Activated B cell treated with CpG ODN at 0.5 μM for 24 hours (primary cell): ENCODE results near the gene CILP2. TPM values are rescaled to one million over a fixed set of nuclear protein-coding genes. Genes with fewer than 3 reads are reported as not detected.

Experiments used
- ATAC-seq: fragments of 200-7000 bp; cut with Tn5 transposase; one replicate; pipeline ENCODE4 v1.10.0; 2021; ENCODE audit warnings: low read depth, mild to moderate bottlenecking, moderate library complexity
- CTCF ChIA-PET: fragments of 350-600 bp; sonication (Branson Sonifier 250); formaldehyde crosslinking; loops from one replicate; lab custom pipeline; 2021; ENCODE audit warnings: antibody characterized with exemption; lab: Charles Lee
- POLR2A ChIA-PET: fragments of 350-600 bp; sonication (Branson Sonifier 250); formaldehyde crosslinking; loops from one replicate; lab custom pipeline; 2021; ENCODE audit warnings: antibody characterized with exemption; lab: Charles Lee
- DNase-seq: peaks from one replicate; pipeline ENCODE4 v3.0.0; 2022
- H3K27ac Mint-ChIP-seq: one replicate; pipeline ENCODE4 v1.8.0; 2020; ENCODE audit warnings: mixed read lengths
- H3K27me3 Mint-ChIP-seq: one replicate; pipeline ENCODE4 v1.8.0; 2021; ENCODE audit warnings: mixed read lengths
- H3K36me3 Mint-ChIP-seq: one replicate; pipeline ENCODE4 v1.8.0; 2021; ENCODE audit warnings: low read depth, mixed read lengths
- H3K4me1 Mint-ChIP-seq: one replicate; pipeline ENCODE4 v1.8.0; 2021; ENCODE audit warnings: mixed read lengths
- H3K4me3 Mint-ChIP-seq: one replicate; pipeline ENCODE4 v1.8.0; 2020; ENCODE audit warnings: mild to moderate bottlenecking, mixed read lengths
- H3K9me3 Mint-ChIP-seq: one replicate; pipeline ENCODE4 v1.8.0; 2020; ENCODE audit warnings: mixed read lengths
- CTCF ChIP-seq: fragments of 200-600 bp; IDR thresholded peaks from one replicate; pipeline ENCODE4 v1.8.0; 2022; ENCODE audit warnings: antibody characterized with exemption, mild to moderate bottlenecking
- intact Hi-C: fragments of 100-400 bp; cut with micrococcal nuclease; formaldehyde crosslinking; loops from one replicate; pipeline ENCODE4 v1.15.1; 2024
- total RNA-seq: library from RNA; stranded (reverse); gene quantifications from 2 replicates; pipeline ENCODE4 v1.2.3, GENCODE V29; 2022

Gene CILP2
- total RNA-seq, 1 donor from 2014 or later = 0.27 TPM

- intact Hi-C loops = loop anchor here (5.0 kb wide), 1 partner anchor 55 kb away; no protein-coding TSS in a partner anchor
- no peak for DNase-seq
- no peak for TF ChIP-seq CTCF
- H3K9me3 Mint-ChIP-seq = no peaks in the 10 kb centered on the region
- no peak overlapping the region for H3K4me3 Mint-ChIP-seq
- peaks cover 25% of the 10 kb centered on the region for H3K4me1 Mint-ChIP-seq
- ChIA-PET CTCF (interaction anchor here (1.6 kb wide), 1 partner anchor 10 kb away, joined by 5 read pairs; no protein-coding TSS in a partner anchor), POLR2A (no interaction called here)
- peaks cover 20% of the 10 kb centered on the region for H3K27me3 Mint-ChIP-seq
- H3K27ac Mint-ChIP-seq = no peak overlapping the region
- no peaks in the 10 kb centered on the region for H3K36me3 Mint-ChIP-seq
- no peak for ATAC-seq
Measured at GRCh38 chr19:19542507-19542906, 4.4 kb downstream of the CILP2 start.

GRCh38 chr19:19543101-19543500 is 5.0 kb downstream of the CILP2 start:
- peaks cover 17% of the 10 kb centered on the region for H3K27me3 Mint-ChIP-seq
- ChIA-PET CTCF (interaction anchor here (0.6 to 1.6 kb wide), 2 partner anchors 11 to 250 kb away, joined by 3 to 5 read pairs; no protein-coding TSS in a partner anchor), POLR2A (no interaction called here)
- no peak overlapping the region for H3K4me3 Mint-ChIP-seq
- TF ChIP-seq CTCF = no peak
- H3K4me1 Mint-ChIP-seq = peaks cover 22% of the 10 kb centered on the region
- no peaks in the 10 kb centered on the region for H3K9me3 Mint-ChIP-seq
- intact Hi-C loops = loop anchor here (5.0 kb wide), 1 partner anchor 54 kb away; no protein-coding TSS in a partner anchor
- no peaks in the 10 kb centered on the region for H3K36me3 Mint-ChIP-seq
- no peak for DNase-seq
- H3K27ac Mint-ChIP-seq = no peak overlapping the region
- no peak for ATAC-seq

- Mint-ChIP-seq H3K36me3 (no peaks in the 10 kb centered on the region), H3K9me3 (no peaks in the 10 kb centered on the region), H3K4me3 (no peak overlapping the region), H3K4me1 (peaks cover 19% of the 10 kb centered on the region), H3K27me3 (peaks cover 15% of the 10 kb centered on the region), H3K27ac (no peak overlapping the region)
- ChIA-PET POLR2A (no interaction called here), CTCF (interaction anchor here (1.6 kb wide), 1 partner anchor 11 kb away, joined by 5 read pairs; no protein-coding TSS in a partner anchor)
- ATAC-seq (no peak), DNase-seq (no peak)
- no peak for TF ChIP-seq CTCF
- intact Hi-C loops = loop anchor here (5.0 kb wide), 1 partner anchor 54 kb away; no protein-coding TSS in a partner anchor
Measured at GRCh38 chr19:19543640-19544039, 5.6 kb downstream of the CILP2 start.

- ChIA-PET POLR2A (no interaction called here), CTCF (no interaction called here)
- no peak for TF ChIP-seq CTCF
- no peaks in the 10 kb centered on the region for H3K36me3 Mint-ChIP-seq
- intact Hi-C loops = loop anchor here (5.0 kb wide), 1 partner anchor 53 kb away; no protein-coding TSS in a partner anchor
- H3K27ac Mint-ChIP-seq = no peak overlapping the region
- H3K4me3 Mint-ChIP-seq = no peak overlapping the region
- H3K27me3 Mint-ChIP-seq = peaks cover 15% of the 10 kb centered on the region
- H3K9me3 Mint-ChIP-seq = no peaks in the 10 kb centered on the region
- peaks cover 12% of the 10 kb centered on the region for H3K4me1 Mint-ChIP-seq
- no peak for ATAC-seq
- DNase-seq = no peak
Measured at GRCh38 chr19:19544257-19544953, 6.3 kb downstream of the CILP2 start.

- CTCF ChIA-PET = no interaction called here
- POLR2A ChIA-PET = no interaction called here
- DNase-seq = no peak
- no peak overlapping the region for H3K4me3 Mint-ChIP-seq
- no peak for ATAC-seq
- no peaks in the 10 kb centered on the region for H3K9me3 Mint-ChIP-seq
- H3K4me1 Mint-ChIP-seq = peaks cover 12% of the 10 kb centered on the region
- intact Hi-C loops = loop anchor here (5.0 kb wide), 1 partner anchor 52 kb away; no protein-coding TSS in a partner anchor
- no peaks in the 10 kb centered on the region for H3K36me3 Mint-ChIP-seq
- no peak for TF ChIP-seq CTCF
- H3K27ac Mint-ChIP-seq = no peak overlapping the region
- H3K27me3 Mint-ChIP-seq = peaks cover 15% of the 10 kb centered on the region
Measured at GRCh38 chr19:19544954-19545591, 7.0 kb downstream of the CILP2 start.
